HG03196 (cell line): ENCODE data around the gene RHBDL2.
"Not testable (repeated sequence)": the region's sequence is repeated elsewhere in the genome, so short reads cannot be mapped to it uniquely, and the experiment has no call there.

Source experiments
- ATAC-seq: cut with Tn5 transposase; IDR thresholded peaks from one replicate; pipeline ENCODE4 v1.9.1; 2021; ENCODE audit not compliant: unreplicated experiment

The RHBDL2 gene

DNA sequence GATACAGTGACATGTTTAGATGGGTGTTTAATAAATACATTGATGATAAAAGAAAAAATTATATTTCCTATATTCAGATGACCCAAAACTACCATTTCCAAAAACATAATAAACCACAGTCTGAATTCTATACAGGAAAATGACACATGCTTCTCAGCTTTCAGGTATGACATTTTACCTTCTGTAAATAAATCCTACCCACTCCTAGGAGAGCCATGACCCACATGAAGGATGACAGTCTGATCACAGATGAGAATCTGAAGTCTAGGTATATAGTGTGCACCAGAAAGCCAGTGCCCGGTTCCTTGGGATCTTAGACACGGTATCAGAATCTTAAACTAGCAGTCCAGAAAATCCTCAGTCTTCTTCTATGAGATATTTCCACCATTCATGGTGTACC is 56.5 kb downstream of the RHBDL2 start:
- ATAC-seq = no peak

DNA sequence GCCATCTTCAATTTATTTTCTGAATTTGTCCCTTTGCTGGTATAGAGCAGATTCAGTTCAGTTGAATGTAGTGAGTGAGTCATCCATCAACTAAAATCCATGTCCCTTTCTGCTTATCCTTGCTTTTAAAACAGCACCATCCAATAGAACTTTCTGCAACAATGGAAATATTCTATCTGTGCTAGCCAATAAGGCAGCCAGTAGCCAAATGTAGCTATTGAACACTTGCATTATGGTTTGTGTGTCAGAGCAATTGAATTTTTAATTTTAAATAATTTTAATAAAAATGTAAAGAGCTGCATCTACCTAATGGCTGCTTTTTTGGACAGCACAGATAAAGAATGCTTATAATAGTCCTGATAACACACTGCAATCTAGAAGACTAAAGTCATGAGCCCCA is 60.1 kb downstream of the RHBDL2 start, which contains the start of gene GJA9:
TSS of gene GJA9 (minus strand) at position 101 of the 400 bp plus-strand sequence. CDS start 5,489 bp downstream, outside the sequence.
- ATAC-seq = no peak

DNA sequence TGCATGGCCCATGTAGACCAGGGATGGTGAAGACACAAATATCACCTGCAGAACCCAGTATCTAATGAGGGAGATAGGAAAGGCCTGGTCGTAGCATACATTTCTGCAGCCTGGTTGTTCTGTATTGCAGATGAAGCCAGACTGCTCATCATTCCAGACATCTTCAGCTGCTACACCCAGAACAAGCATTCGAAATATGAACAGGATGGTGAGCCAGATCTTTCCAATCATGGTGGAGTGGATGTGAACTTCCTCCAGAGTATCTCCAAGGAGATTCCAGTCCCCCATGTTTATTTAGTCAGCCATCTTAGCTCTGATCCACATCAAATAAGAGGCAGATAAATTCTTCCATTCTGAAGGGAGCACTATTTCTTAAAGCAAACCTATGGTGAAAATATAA is 65.8 kb downstream of the RHBDL2 start:
- ATAC-seq = no peak

DNA sequence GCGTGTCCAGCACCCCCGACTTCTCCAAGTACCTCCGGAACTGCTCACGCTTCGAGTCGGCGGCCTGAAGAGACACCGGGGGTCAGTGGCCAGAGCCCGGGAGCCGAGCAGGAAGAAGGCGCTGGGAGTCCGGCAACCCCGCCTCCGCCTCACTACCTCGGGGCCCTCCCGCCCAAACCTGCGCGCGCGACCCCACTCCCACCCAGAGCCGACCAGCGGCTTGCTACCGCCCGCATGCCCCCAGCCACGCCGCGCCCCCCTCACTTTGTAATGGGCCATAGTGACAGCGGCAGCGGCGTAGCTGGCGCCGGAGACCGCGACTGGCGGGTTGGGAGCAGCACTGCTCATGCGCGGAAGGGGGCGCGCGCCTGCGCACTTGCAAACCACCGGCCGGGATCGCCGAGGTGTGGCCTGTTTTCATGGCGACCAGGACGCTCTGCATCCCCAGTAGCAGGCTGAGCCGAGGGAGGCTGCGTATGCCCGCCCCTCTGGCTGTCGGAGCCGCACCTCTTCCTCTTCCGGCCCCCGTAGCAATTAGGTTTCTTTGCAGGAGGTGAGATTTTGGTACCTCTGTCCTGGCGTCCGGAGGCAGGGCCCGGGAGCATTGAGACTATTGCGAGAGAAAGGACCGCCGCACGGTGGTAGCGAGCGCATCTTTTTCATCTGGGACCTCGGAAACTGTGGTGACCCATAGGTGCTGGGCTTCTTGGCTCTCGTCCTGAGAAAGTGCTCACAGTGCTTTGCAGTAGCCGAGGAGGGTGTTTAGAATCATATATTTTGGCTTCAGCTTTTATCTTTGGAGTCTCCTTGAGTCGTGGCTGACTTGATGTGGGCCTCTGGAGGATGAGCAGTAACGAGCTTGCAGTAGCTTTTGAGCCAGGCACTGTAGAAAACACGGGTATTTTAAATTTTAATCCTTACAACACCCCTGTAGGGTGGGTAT is 68.3 kb downstream of the RHBDL2 start, which contains the start of gene MYCBP:
TSS of gene MYCBP (minus strand) at position 322 of the 943 bp plus-strand sequence. CDS start at position 279, 43 bp downstream.
- peak; percentile 97 for ATAC-seq

DNA sequence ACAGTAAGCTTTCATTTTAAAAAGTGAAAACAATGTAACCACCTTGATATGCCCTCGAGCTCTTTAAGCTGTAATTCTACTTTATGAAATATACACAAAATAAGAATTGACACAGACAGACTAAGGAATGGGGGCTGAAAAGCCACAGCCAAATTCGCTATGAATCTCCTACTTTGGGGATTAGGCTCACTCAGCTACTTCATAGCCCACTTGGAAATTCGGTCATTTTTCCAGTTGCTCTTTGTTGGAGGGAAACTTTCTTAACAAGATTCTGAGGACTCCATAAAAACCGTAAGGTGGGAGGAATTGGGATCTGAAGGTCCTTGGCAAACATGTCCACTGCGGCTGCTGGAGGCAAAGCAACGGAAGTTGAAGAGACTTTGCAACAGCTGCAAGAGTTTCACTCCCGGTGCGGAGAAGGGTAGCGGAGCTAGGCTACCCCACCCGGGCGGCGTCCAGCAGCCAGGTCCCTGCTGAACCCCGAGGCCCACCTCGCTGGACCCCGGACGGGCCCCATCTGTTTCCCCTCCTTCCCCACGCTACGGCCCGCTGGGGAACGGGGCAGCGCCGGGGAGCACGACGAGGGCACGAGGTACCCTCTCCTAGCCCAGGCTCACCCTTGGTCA is 69.1 kb downstream of the RHBDL2 start:
- peak; percentile 29 for ATAC-seq

DNA sequence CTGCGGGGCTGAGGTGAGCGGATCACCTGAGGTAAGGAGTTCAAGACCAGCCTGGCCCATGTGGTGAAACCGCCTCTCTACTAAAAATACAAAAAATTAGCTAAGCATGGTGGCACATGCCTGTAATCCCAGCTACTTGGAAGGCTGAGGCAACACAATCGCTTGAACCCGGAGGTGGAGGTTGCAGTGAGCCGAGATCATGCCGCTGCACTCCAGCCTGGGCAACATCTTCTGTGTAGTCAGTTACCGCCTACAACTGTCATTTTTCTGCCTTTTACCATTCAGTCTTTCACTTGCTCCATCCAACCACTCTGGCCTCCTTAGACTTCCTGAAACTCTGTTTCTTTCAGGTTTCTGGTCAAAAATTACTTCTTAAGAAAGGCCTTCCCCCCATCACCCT is 70.6 kb downstream of the RHBDL2 start:
- no peak for ATAC-seq

DNA sequence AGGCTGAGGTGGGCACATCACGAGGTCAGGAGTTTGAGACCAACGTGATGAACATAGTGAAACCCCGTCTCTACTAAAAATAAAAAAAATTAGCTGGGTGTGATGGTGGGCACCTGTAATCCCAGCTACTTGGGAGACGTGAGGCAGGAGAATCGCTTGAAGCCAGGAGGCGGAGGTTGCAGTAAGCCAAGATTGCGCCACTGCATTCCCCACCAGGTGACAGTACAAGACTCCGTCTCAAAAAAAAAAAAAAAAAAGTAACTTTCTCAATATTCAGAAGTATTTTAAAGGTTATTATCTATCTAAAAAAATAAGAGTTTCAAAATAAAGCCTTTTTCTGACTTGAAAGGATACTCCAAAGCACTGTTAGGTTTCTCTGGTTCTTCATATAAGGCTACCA is 74.4 kb downstream of the RHBDL2 start:
- no peak for ATAC-seq

DNA sequence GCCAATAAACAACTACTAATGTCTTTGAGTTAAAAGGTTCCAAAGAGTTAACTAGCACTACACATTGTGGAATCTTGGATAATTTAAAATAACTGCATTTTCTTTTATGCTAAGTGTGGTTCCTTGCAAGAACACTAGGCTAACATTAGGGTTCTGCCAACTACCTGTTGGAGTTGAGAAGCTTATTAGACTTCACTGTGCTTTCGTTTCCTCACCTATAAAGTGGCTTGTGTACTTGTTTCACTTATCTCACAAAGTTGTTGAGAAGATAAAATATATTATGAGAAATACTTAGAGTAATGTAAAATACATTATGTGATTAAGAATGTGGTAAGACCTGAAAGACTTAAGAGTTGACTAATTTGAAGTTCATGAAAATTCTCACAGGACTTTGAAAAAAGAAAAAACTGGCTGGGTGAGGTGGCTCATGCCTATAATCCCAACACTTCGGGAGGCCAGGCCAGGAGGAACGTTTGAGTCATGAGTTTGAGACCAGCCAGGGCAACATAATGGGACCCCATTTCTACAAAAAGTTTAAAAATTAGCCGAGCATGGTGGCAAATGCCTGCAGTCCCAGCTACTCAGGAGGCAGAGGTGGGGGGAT is 76.4 kb downstream of the RHBDL2 start:
- ATAC-seq = no peak

DNA sequence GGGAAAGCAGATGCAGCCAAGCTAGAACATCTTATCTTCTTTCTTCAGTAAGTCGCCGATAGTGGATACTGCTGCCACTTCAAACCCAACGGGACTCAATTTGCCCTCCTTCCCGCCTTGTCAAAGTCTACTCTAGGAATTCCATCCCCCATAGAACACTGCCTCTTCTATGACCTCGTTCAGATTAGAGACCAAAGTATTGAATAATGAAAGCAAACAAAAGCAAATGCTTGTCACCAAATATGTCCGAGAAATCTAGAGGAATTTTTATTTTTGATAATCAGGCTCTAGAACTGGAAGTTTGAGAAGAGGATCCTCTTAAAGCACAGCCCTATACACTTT is 81.2 kb downstream of the RHBDL2 start:
- no peak for ATAC-seq

DNA sequence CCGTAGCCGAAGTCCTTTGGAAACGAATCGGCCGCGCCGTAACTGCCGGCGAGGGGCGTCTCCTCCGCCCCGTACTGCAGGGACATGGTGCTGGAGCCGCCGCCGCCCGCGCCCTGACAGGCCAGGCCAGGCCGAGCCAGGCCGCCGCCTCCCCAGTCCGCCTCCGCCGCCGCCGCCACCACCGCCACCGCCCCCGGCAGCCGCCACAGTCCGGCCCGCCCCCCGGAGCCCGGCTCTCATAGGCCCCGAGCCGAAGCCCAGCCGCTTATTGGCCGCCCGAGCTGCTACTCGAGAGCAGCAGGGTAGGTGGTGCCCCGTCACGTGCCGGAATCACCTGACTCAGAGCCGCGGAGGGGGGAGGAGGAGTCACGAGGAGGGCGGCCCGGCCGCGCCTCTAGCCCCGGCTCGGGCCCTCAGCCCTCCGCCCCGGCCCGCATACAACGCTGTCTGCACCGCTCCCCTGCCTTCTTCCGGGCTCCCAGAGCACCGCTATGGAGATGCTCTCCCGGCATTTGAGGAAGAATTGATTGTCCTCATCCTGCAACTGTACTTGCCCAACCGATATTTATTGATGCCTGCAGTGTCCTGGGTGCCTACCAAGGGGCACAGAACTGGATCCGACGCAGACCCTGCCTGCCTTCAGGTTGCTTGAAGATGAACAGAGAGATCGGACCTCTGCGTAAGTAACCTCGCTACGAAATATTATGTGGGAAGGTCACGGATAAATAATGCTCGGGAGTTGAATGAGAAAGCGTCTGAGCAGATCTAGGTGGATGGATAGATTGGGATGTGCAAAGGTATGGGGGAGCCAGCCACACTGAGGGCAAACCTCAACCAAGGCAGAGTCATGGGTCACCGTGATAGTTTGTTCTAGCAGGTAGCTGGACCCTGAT is 81.8 kb downstream of the RHBDL2 start, which contains the start of gene RRAGC:
TSS of gene RRAGC (minus strand) at position 212 of the 893 bp plus-strand sequence. CDS start at position 86, 126 bp downstream.
- ATAC-seq = peak; percentile 84

DNA sequence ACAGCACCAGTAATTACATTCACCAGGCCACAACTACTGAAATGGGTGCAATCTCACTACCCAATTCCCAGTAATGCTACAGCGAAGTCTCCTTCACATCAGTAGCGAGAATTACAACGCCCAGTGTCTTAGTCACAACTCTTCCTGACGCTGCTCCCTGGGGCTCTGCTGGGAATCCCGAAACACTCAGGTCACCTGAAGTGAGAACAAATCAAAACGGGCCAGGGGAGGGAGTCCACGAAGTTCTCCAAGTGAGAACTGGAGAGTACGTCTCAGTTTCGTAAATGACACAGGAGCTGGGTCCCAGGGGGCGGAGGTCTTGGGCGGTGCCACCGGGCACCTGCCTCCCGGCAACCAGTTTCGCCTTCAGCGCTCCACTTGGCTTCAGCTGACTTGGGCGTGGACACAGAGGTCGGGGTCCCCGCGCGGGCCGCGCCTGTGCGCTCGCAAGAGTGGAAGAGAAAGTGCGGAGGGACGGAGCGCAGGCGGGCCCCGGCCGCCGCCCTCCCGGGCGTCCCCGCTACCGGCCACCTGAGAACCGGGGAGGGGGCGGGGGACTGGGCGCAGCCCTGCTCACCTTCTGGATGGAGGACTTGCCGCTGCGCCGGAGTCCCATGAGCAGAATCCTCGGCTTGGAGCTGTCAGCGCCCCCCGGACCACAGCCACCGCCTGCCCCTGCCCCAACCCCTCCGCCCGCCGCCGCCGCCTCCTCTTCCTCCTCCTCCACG is 82.6 kb downstream of the RHBDL2 start:
- ATAC-seq = peak; percentile 41

DNA sequence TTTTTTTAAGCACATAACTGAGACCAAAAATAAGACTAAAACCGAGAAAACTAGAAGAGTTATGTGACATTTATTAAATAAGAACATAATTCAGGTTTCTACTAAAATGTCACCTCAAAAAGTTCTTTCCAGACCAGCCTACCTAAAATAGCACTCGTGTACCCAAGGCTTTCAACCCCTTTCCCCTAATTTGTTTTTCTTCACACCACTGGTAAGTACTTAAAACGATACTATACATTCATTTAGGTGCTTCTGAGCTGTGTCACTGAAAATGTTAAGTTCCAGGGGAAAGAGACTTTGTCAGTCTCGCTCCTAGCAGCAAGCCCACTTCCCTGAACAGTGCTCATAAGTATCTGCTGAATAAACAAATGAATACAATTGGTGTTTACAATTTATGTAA is 88.8 kb downstream of the RHBDL2 start:
- ATAC-seq = no peak

DNA sequence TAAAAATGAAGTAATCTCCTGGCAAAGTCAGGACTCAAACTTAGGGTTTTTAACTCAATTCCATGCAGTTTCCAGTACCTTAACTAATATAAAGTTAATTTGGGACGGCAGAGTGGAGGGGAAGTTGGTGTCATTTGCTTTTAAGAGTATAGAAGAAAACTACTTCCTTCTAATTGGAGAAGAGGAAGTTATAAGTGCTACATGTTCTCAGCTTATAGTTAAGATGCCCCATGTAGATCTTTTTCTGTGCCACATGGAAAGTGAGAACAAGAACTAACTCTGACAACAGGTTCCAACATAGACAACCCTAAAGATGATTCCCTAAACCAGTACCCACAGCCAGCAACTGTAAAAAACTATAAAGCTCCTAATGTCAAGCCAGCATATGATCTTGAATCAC is 93.6 kb downstream of the RHBDL2 start:
- ATAC-seq = no peak

DNA sequence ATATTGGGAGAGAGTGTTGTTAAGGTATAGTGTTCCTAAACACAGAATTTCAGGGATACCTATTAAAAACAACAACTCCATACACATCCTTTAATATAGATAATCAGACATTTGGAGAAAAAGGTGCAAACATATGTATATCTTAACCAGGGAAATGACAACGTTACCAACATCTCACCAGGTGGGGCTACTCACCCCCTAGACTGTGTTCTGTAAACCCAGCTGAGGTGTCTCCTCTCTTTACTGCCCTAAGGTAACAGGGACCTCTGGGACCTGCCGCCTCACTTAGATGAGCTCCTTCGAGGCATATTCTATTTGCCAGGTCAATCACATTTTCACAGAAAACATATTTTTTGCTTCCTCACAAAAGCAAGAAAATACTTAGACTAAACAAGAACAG is 95.4 kb downstream of the RHBDL2 start:
- no peak for ATAC-seq

DNA sequence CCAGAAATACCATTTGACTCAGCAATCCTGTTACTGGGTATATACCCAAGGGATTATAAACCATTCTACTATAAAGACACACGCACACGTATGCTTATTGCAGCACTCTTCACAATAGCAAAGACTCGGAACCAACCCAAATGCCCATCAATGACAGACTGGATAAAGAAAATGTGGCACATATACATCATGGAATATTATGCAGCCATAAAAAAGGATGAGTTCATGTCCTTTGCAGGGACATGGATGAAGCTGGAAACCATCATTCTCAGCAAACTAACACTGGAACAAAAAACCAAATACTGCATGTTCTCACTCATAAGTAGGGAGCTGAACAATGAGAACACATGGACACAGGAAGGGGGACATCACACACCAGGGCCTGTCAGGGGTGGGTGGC is 96.5 kb downstream of the RHBDL2 start:
- not testable (repeated sequence) for ATAC-seq

DNA sequence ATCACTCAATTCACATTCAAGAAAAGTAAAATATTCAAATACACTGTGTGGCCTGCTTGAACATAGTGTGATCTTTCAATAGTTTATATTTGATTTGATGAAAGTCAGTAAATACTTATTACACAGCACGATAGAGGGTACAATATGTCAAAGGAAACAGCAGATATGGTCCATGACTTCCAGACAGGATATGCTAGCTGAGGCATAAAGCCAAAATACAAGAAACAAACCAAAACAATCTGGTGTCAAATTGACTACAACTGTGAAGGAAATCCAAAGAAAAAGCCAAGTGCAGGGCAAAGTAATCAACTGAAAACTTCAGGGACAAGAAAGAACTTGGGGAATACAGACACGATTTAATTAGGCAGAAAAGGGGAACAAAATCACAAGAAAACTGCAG is 101.3 kb downstream of the RHBDL2 start:
- ATAC-seq = no peak

DNA sequence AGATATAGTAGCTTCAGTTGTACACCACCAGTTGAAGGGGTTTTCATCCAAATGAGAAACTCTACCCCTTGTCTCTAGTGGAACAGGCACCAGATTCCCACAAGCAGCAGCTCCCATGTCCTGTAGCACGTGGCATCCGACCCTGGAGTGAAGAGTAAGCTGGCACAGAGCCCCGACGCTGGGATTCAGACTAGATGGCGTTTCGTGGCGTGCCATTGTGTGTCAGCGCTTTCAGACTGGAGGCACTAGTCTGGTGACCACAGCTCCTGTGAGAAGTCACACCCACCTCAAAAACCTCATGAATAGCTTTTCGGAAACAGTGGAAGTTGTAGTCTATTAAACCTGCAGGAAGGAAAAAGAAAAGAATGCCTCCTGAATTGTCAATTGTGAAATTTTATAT is 102.3 kb downstream of the RHBDL2 start:
- no peak for ATAC-seq

DNA sequence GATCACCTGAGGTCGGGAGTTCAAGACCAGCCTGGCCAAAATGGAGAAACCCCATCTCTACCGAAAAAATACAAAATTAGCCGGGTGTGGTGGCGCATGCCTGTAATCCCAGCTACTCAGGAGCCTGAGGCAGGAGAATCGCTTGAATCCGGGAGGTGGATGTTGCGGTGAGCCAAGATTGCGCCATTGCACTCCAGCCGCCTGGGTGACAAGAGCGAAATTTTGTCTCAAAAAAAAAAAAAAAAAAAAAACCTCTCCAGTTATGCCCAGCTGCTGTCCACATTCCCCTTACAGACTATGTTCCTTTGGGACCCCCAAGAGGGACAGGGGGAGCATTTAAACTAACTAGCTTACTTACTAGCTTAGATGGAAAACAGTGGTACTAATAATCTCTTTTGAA is 105.3 kb downstream of the RHBDL2 start:
- ATAC-seq = not testable (repeated sequence)
